ENCODE measurements around the gene LAG3.

The LAG3 gene

DNA sequence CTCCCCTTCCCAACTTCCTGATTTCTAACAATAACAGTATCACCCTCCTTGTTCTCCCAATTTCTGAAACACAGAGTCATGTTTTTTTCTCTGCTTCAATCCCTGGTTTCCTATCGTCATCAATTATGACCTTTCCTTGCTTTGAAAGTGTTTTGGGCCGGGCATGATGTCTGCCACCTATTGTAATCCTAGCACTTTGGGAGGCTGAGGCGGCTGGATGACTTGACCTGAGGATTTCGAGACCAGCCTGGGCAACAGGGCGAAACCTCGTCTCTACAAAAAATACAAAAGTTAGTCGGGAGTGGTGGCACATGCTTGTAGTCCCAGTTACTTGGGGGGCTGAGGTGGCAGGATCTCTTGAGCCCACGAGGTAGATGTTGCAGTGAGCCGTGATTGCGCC, 36.7 kb downstream of the LAG3 start:
- Histone ChIP-seq H4K20me1 (ENCODE audit: insufficient read depth, low read length, poor library complexity, severe bottlenecking) (no peaks in the 10 kb centered on the region), H3K9me3 (ENCODE audit: insufficient read depth, low read depth, low read length) (no peaks in the 10 kb centered on the region), H3K4me3 (ENCODE audit: low read length, poor library complexity, severe bottlenecking) (no peak overlapping the region), H3K36me3 (ENCODE audit: insufficient read depth, low read length) (no peaks in the 10 kb centered on the region), H3K9ac (ENCODE audit: low read depth, low read length, poor library complexity, severe bottlenecking) (no peak overlapping the region), H3K4me1 (ENCODE audit: insufficient read depth, low read length, poor library complexity, severe bottlenecking) (no peaks in the 10 kb centered on the region), H3K27me3 (ENCODE audit: insufficient read depth, low read length, poor library complexity, severe bottlenecking) (no peaks in the 10 kb centered on the region), H3K4me2 (ENCODE audit: low read depth, low read length, poor library complexity, severe bottlenecking) (no peak overlapping the region), H3K9me2 (replicated peaks; ENCODE audit: low read depth, low read length) (no peaks in the 10 kb centered on the region), H2AFZ (ENCODE audit: low read length) (no peak overlapping the region), H3F3A (ENCODE audit: low read depth) (no peaks in the 10 kb centered on the region), H3K79me2 (ENCODE audit: insufficient read depth, low read length) (no peaks in the 10 kb centered on the region)
- TF ChIP-seq, protein P1, sequence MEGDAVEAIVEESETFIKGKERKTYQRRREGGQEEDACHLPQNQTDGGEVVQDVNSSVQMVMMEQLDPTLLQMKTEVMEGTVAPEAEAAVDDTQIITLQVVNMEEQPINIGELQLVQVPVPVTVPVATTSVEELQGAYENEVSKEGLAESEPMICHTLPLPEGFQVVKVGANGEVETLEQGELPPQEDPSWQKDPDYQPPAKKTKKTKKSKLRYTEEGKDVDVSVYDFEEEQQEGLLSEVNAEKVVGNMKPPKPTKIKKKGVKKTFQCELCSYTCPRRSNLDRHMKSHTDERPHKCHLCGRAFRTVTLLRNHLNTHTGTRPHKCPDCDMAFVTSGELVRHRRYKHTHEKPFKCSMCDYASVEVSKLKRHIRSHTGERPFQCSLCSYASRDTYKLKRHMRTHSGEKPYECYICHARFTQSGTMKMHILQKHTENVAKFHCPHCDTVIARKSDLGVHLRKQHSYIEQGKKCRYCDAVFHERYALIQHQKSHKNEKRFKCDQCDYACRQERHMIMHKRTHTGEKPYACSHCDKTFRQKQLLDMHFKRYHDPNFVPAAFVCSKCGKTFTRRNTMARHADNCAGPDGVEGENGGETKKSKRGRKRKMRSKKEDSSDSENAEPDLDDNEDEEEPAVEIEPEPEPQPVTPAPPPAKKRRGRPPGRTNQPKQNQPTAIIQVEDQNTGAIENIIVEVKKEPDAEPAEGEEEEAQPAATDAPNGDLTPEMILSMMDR (conservative IDR thresholded peaks at IDR 0.05; ENCODE audit: low read length) = no peak
- no peak for TF ChIP-seq EZH2phosphoT487 (IDR thresholded peaks at IDR 0.05; ENCODE audit: borderline replicate concordance)

DNA sequence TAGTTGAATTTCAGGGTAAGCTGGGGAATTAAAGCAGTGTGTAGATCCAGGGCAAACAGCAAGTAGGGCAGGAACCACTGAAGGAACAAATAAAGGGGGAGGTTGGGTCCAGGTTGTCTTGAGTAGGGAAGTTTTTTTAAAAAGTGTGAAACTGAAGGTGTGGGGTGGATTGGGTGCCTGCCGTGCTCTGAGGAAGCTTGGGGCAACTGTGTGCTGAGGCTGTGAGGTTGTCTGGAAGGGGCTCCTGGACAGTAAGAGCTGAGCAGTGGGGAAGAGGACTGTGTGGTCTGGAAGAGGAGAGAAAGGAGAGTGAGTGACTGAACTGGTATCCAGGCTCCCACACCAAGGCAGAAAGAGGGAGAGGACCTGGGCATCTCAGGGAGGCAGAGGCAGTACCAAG, 38.4 kb downstream of the LAG3 start:
- H3K9me3 ChIP-seq (ENCODE audit: insufficient read depth, low read depth, low read length) = no peaks in the 10 kb centered on the region
- H3K9me2 ChIP-seq (replicated peaks; ENCODE audit: low read depth, low read length) = no peaks in the 10 kb centered on the region
- H3K36me3 ChIP-seq (ENCODE audit: insufficient read depth, low read length) = no peaks in the 10 kb centered on the region
- H4K20me1 ChIP-seq (ENCODE audit: insufficient read depth, low read length, poor library complexity, severe bottlenecking) = no peaks in the 10 kb centered on the region
- H3F3A ChIP-seq (ENCODE audit: low read depth) = no peaks in the 10 kb centered on the region
- no peak overlapping the region for H2AFZ ChIP-seq (ENCODE audit: low read length)
- no peak overlapping the region for H3K9ac ChIP-seq (ENCODE audit: low read depth, low read length, poor library complexity, severe bottlenecking)
- no peak overlapping the region for H3K4me2 ChIP-seq (ENCODE audit: low read depth, low read length, poor library complexity, severe bottlenecking)
- no peaks in the 10 kb centered on the region for H3K4me1 ChIP-seq (ENCODE audit: insufficient read depth, low read length, poor library complexity, severe bottlenecking)
- H3K79me2 ChIP-seq (ENCODE audit: insufficient read depth, low read length) = no peaks in the 10 kb centered on the region
- TF ChIP-seq EZH2phosphoT487 (IDR thresholded peaks at IDR 0.05; ENCODE audit: borderline replicate concordance) = no peak
- TF ChIP-seq, protein P1 (conservative IDR thresholded peaks at IDR 0.05; ENCODE audit: low read length) = no peak
- H3K4me3 ChIP-seq (ENCODE audit: low read length, poor library complexity, severe bottlenecking) = no peak overlapping the region
- no peaks in the 10 kb centered on the region for H3K27me3 ChIP-seq (ENCODE audit: insufficient read depth, low read length, poor library complexity, severe bottlenecking)

DNA sequence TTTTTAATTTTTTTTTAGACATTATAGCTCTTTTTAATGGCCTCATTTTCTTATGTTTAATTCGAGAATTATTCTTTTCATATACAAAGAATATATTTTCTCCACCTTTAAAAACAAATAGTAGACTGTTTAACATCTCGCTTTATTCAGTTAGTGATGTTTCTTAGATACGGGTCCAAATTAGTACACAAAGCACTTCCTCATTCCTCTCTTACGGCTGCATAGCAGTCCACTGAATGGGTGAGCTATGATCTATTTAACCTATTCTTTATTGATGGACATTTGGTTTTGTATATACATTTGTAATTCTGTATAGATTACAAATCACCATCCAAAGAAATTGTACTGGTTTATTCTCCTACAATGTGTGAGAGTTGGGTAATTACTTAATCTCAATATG, 41.0 kb downstream of the LAG3 start:
- Histone ChIP-seq H4K20me1 (ENCODE audit: insufficient read depth, low read length, poor library complexity, severe bottlenecking) (no peaks in the 10 kb centered on the region), H3K9me3 (ENCODE audit: insufficient read depth, low read depth, low read length) (no peaks in the 10 kb centered on the region), H3K27me3 (ENCODE audit: insufficient read depth, low read length, poor library complexity, severe bottlenecking) (no peaks in the 10 kb centered on the region), H2AFZ (ENCODE audit: low read length) (no peak overlapping the region), H3K4me3 (ENCODE audit: low read length, poor library complexity, severe bottlenecking) (no peak overlapping the region), H3F3A (ENCODE audit: low read depth) (no peaks in the 10 kb centered on the region), H3K4me1 (ENCODE audit: insufficient read depth, low read length, poor library complexity, severe bottlenecking) (peaks cover 10% of the 10 kb centered on the region), H3K36me3 (ENCODE audit: insufficient read depth, low read length) (no peaks in the 10 kb centered on the region), H3K79me2 (ENCODE audit: insufficient read depth, low read length) (no peaks in the 10 kb centered on the region), H3K9ac (ENCODE audit: low read depth, low read length, poor library complexity, severe bottlenecking) (no peak overlapping the region), H3K4me2 (ENCODE audit: low read depth, low read length, poor library complexity, severe bottlenecking) (no peak overlapping the region), H3K9me2 (replicated peaks; ENCODE audit: low read depth, low read length) (no peaks in the 10 kb centered on the region)
- TF ChIP-seq, protein P1 (conservative IDR thresholded peaks at IDR 0.05; ENCODE audit: low read length) = no peak
- TF ChIP-seq EZH2phosphoT487 (IDR thresholded peaks at IDR 0.05; ENCODE audit: borderline replicate concordance) = no peak

Measured in Loucy (cell line).